H1 (cell line): Measurements from ENCODE around the gene GRHL3.

Experiments used
- GABPA ChIP-seq: IDR thresholded peaks from 2 replicates; pipeline ENCODE4 v1.6.1; 2011; ENCODE audit warnings: mild to moderate bottlenecking, low read length, moderate library complexity, borderline replicate concordance; ENCODE audit not compliant: insufficient read depth
- POLR2AphosphoS5 ChIP-seq: IDR thresholded peaks from 2 replicates; pipeline ENCODE4 v1.6.1; 2011; ENCODE audit warnings: low read depth, low read length
- TF ChIP-seq, protein P1 (sequence below), 3 experiments: IDR thresholded peaks; 1 replicate in 2 of 3; 2 replicates in 1 of 3; pipeline versions ENCODE4 v1.5.1 to v1.6.1; 2011; ENCODE audit warnings: low read length in 3 of 3, mild to moderate bottlenecking in 3 of 3, inconsistent platforms in 2 of 3, low read depth in 1 of 3, moderate library complexity in 1 of 3; ENCODE audit not compliant: insufficient read depth in 1 of 3; ENCODE audit errors: control extremely low read depth in 1 of 3
- TF ChIP-seq, protein P2 (sequence below): IDR thresholded peaks from 2 replicates; pipeline ENCODE4 v1.6.1; 2011; ENCODE audit warnings: low read length, improper control_type of control experiment

DNA sequence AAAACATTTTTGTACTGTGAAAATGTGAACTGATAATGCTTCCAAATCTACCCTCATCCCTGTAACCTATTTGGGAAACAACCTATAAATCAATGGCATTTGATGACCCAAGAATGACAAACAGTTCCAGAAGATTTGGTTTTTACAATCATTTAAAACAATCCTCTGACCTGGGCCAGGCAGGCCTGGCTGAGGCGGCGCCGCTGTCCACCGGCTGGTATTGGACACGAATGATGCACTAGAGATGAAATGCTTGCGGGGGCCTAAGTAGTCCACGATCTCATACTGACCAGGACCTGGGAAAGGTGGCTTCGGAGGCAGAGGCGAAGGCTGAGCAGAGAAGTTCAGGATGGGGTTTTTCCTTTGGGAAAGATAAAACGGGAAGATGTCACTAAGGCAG, 41.5 kb downstream of the GRHL3 start:
- TF ChIP-seq POLR2AphosphoS5: no peak
- TF ChIP-seq, protein P1, sequence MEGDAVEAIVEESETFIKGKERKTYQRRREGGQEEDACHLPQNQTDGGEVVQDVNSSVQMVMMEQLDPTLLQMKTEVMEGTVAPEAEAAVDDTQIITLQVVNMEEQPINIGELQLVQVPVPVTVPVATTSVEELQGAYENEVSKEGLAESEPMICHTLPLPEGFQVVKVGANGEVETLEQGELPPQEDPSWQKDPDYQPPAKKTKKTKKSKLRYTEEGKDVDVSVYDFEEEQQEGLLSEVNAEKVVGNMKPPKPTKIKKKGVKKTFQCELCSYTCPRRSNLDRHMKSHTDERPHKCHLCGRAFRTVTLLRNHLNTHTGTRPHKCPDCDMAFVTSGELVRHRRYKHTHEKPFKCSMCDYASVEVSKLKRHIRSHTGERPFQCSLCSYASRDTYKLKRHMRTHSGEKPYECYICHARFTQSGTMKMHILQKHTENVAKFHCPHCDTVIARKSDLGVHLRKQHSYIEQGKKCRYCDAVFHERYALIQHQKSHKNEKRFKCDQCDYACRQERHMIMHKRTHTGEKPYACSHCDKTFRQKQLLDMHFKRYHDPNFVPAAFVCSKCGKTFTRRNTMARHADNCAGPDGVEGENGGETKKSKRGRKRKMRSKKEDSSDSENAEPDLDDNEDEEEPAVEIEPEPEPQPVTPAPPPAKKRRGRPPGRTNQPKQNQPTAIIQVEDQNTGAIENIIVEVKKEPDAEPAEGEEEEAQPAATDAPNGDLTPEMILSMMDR (IDR thresholded peaks at IDR 0.05; ENCODE audit: control extremely low read depth in 1 of 3, insufficient read depth in 1 of 3, low read depth in 1 of 3, low read length in 3 of 3): no peak
- no peak for TF ChIP-seq GABPA
- TF ChIP-seq, protein P2, sequence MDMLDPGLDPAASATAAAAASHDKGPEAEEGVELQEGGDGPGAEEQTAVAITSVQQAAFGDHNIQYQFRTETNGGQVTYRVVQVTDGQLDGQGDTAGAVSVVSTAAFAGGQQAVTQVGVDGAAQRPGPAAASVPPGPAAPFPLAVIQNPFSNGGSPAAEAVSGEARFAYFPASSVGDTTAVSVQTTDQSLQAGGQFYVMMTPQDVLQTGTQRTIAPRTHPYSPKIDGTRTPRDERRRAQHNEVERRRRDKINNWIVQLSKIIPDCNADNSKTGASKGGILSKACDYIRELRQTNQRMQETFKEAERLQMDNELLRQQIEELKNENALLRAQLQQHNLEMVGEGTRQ: no peak
